ENCODE measurements around the gene MZT2B.
"Not testable (repeated sequence)": the region's sequence is repeated elsewhere in the genome, so short reads cannot be mapped to it uniquely, and the experiment has no call there.

MZT2B gene

DNA sequence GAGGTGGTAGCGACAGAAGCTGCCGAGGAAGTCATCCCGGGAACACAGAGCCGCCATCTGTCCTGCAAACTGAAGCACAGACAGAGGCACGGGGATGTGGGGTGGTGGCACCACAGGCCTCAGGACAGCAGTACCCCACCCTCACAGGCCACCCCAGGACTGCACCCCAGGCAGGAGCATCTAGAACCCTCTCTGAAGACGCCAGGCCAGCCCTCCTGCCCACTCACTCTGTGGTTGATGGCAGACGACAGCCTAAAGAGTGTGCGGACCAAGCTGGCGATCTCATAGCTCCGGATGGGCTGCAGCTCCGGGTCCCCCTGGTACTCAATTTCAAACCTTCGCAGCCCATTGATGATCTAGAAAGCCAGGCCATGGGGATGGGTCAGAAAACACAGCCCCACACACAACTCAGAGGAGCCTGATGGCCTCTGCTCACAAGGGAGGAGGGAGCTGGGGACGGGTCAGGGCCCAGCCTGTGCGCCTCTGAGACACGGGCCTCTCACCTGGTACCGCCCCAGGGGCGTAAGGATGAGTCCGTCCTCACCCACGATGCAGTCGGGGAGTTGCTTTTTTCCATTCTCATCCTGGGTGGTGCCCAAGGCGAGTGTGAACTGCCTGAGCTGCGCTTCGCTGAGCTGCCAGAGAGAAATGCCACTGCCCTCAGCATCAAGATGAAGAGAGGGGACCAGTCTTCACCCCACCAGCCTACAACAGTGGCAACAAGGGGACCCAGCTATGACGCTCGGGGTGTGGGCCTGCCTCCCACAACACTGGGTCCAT lies 29.1 kb upstream of the MZT2B start:
- no peak for DNase-seq (ENCODE audit: low read depth)

DNA sequence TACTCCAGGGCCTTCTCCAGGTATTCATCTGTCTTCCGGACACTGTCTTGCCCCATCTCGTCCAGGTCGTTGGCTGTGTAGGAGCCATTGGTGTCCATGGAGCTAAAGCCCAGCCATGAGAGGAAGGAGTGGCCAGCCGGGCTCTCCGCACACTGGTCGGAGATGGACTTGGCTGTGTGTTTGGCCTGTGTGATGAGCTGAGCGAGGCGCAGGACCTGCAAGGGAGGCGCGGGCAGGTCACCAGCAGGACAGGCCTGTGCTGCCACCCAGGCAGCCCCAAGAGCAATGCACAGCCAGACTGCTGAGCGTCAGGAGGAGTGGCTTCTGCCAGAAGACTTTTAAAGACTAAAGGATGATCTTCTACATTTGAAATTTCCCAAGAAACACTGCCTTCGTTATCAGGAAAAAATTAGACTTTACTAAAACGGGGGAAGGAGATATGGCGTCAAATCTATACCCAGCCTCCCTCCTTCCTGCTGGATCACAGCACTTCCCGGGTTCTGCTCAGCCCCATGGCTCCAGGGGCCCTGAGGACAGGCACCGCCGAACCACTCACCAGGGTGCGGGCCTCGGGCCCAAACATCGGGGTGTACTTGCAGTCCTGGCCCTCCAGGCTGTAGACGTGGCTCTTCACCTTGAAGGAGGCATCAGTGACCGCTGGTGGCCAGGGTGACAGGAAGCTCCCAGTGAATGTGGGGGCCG lies 28.2 kb upstream of the MZT2B start:
- not testable (repeated sequence) for DNase-seq (ENCODE audit: low read depth)

DNA sequence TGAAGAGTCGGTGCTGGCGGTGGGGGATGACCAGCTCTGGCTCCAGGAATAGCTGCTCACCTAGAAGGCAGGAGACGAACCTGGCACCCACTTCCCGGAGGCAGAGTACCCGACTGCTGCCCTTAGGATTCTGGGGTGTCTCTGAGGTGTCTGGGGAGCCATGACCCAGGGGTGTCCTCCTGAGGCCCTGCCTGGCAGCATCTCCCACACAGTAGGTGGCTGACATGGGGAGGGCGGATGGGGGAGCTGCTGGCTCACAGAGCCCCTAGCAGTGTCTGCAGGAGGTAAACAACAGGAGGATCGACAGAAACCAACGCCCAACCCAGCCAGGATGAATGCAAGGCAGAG lies 27.7 kb upstream of the MZT2B start:
- not testable (repeated sequence) for DNase-seq (ENCODE audit: low read depth)

DNA sequence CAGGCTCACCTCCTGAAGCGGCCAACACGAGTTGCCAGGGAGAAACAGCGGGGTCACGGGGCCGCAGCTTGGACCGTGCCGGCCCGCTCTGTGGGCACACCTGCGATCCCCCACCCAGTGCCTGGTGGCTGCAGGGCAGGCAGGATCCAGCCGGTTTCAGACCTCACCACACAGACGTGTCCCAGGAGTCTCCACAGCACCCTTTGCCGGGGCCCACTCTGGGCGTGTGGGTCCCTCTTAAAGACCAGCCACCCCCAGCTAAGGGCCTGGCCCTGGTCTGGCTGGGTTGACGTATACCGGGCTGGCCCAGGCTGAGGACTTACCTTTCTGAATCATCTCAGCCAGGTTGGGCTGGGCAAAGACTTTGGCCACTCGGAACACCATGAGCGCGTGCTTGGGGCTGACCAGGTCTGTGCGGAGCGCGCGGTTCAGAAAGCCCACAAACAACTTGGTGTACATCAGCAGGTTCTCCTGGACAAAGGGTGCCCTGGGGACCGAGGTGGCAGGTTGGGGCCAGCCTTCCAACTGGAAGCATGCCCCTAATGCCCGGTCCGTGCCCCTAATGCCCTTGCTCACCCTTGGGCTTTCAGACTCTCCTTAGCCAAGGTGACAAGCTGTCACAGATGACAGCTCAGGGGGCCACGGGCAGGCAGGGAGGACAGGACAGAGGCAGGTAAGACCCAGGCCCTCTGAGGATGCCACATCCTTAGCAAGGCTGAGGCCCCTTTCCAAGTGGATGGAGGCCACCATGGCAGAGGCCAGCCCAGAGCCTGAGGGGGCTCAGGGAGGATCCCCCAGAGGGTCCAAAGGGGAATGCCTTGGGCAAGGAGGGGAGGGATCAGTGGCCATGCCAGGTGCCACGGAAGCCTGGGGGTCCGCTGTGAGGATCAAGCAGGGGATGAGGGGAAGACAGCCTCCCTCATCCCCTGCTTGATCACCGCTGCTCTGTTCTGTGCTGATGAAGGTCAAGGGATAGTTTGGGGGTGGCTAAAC lies 27.0 kb upstream of the MZT2B start:
- DNase-seq (ENCODE audit: low read depth) = no peak

- DNase-seq (ENCODE audit: low read depth) = not testable (repeated sequence)
Observed at GRCh38 chr2:130155956-130156623, 26.0 kb upstream of the MZT2B start.

DNA sequence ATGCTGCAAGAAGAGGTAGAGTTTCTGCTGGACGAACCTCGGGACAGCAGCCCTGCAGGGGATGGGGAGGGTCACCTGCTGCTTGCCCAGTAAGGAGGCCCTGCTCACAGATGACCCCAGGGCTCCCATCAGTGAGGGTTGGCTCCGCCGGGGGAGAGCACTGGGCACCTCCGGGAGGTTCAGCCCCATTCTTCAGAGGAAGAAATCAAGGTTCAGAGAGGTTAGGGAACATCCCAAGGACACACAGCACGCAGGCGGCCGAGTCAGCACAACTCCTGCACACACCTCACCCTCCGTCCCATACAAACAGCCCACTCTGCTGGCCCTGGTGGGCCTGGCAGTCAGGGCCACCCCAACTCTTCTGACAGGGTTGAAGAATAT lies 25.4 kb upstream of the MZT2B start:
- no peak for DNase-seq (ENCODE audit: low read depth)

GRCh38 chr2:130157354-130157753 lies 24.7 kb upstream of the MZT2B start:
- not testable (repeated sequence) for DNase-seq (ENCODE audit: low read depth)

DNA sequence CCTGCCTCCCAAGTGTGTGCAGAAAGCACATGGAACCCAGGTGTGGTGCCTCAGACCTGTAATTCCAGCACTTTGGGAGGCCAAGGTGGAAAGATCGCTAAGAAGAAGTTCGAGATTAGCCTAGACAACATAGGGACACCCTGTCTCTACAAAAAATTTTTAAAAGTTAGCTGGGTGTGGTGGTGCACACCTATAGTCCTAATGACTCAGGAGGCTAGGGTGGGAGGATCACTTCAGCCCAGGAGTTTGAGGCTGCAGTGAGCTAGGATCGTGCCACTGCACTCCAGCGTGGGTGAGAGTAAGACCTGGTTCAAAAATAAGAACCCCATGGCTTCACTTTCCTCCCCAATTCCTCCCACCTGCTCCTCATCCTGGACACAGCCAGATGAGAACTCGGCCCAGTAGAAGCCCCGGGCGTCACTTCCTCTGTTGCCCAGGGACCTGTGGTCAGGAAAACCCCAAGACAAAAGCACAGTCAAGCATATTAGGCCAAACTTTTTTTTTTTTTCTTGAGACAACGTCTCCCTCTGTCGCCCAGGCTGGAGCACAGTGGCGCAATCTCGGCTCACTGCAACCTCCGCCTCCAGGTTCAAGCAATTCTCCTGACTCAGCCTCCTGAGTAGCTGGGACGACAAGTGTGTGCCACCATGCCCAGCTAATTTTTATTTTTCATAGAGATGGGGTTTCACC lies 24.1 kb upstream of the MZT2B start:
- DNase-seq (ENCODE audit: low read depth) = not testable (repeated sequence)

DNA sequence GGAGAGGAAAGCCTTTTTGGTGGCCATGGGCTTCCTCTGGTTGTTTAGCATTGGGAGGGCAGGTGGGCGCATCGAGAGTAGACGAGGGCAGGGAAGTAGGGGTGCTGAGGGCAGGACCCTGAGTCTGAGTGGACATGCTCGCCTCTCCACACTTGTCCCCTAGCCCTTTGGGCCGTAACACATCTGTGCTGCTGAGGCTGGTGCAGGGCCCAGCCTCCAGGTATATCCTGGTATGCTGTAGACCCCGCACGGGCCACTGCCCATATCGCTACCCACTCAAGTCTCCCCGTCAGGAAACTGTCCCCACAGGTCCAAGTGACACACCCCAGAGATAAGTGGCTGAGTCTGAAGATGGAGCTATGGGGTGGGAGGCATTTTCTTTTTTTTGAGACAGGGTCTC lies 23.4 kb upstream of the MZT2B start:
- DNase-seq (ENCODE audit: low read depth) = no peak

GRCh38 chr2:130159376-130159775 lies 22.7 kb upstream of the MZT2B start:
- not testable (repeated sequence) for DNase-seq (ENCODE audit: low read depth)

DNA sequence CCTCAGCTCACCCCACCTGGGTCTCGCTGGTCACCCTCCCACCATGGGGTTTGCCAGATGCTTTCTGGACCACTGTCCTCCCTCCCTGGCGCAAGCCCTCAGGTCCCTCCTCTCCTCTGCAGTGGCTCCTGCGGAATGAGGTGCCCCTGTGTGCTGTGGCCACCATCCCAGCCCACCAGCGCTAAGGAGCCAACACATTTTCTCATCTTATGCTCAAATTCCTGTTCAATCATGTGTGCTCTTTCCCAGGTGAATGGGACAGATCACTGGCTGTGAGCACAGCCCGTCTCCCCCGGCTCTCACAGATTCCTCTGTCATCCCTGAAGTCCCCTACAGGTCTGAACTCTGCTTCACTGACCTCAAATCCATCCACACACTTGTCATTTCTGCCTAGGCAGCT lies 21.9 kb upstream of the MZT2B start:
- DNase-seq (ENCODE audit: low read depth) = no peak

DNA sequence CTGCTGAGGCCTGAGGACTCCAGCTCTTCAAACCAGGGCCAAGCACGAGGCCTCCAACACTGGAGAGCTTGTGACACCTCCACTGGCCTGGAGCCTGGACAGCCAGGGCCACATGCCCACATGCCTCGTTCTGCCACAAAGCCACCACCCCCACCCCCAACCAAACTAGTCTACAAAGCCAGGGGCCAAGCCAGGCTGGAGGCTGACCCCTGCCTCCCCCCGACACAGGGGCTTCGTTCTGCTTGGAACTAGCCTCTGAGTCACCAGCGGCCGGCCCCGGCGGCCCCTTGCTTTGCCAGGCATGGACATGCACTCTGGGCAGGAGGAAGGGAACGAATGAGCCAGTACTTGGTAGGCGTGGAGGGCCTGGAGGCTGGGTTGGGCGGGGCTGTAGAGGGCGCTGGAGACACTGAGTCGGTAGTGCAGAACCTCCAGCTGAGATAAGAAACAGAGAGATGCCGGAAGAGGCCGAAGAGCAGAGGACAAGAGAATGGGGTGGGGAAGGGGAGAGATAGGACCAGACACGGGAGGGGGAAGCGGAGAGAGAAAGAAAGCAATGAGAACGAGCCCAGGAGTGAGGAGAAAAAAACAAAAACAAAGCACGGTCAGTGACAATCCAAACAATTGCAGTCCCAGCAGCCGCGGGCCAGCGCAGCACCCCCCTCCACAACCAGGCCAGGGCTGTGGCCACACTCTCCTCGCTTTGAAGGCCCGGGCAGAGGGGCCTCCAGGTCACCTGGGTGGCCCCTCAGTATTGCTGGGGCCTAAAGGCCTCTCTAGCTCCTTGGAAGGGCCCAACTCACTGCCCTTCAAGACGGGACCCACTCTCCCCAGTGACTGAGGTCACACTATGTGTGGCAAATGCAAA lies 21.0 kb upstream of the MZT2B start:
- DNase-seq (ENCODE audit: low read depth) = not testable (repeated sequence)

GRCh38 chr2:130162486-130162885 lies 19.6 kb upstream of the MZT2B start:
- not testable (repeated sequence) for DNase-seq (ENCODE audit: low read depth)

DNA sequence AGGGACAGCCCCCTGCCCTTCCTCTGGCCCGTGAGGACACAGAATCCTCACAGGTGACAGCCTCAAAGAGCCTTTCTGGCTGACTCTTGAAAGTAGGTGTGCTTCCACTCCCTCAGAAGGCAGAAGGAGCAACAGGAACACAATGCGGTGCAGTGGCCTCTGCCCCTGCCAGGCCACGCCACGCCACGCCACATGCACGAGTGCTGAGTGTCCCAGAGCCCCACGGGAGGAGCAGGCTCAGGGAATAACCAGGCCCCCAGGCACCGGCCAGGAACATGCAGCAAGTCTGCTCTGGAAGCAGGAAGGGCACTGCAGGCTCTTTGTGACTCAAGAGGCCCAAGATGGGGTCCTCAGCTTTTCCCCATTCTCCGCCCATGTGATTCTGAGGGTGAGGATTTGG lies 19.1 kb upstream of the MZT2B start:
- no peak for DNase-seq (ENCODE audit: low read depth)

DNA sequence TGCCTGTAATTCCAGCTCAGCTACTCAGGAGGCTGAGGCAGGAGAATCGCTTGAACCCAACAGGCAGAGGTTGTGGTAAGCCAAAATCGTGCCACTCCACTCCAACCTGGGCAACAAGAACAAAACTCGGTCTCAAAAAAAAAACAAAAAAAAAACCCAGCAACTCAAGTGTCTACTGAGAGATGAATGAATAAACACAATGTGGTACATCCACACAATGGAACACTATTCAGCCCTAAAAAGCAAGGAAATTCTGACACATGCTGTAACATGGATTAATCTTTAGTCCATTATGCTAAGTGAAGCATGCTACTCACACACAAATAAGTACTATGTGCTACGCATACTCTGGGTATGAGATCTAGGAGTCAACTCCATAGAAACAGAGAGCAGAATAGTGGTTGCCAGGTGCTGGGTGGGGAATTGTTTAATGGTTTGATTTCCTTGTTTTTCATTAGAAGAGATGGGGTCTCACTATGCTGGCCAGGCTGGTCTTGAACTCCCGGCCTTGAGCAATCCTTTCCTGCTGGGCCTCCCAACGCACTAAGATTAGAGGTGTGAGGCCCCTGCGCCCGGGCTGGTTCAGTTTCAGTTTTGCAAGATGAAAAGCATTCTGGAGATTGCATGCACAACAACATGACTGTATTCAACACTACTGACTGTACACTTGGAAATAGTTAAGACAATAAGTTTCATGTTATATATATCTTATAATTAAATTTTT lies 16.6 kb upstream of the MZT2B start:
- no peak for DNase-seq (ENCODE audit: low read depth)

GRCh38 chr2:130166611-130167010 lies 15.5 kb upstream of the MZT2B start:
- not testable (repeated sequence) for DNase-seq (ENCODE audit: low read depth)

DNA sequence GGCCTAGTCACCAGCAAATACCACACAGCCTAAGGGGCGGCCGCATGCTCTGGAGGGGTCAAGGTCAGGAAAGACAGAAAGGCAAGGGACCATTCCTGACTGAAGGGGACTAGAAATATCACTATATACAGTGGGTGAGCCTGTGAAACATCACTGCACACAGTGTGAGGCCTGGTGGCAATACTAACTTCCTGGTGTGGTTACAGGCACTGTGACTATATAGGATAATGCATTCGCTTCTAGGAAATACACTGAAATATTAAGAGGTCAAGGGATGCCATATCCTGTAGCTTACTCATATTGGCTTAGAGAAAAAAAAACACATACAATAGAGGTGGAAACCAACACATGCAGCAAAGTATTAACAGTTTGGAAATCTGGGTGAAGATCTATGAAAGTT lies 12.9 kb upstream of the MZT2B start:
- DNase-seq (ENCODE audit: low read depth) = not testable (repeated sequence)

DNA sequence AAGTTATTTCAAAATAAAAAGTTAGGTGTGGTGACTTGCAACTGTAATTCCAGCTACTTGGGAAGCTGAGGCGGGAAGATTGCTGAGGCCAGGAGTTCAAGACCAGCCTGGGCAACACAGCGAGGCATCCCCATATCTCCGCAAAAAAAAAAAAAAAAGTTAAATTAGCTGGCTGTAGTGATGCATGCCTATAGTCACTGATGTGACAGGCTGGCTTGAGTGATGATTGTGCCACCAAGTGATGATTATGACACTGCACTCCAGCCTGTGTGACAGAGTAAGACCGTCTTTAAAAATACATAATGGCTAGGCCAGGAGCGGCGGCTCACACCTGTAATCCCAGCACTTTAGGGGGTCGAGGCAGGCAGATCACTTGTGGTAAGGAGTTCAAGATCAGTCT lies 12.2 kb upstream of the MZT2B start:
- DNase-seq (ENCODE audit: low read depth) = no peak

DNA sequence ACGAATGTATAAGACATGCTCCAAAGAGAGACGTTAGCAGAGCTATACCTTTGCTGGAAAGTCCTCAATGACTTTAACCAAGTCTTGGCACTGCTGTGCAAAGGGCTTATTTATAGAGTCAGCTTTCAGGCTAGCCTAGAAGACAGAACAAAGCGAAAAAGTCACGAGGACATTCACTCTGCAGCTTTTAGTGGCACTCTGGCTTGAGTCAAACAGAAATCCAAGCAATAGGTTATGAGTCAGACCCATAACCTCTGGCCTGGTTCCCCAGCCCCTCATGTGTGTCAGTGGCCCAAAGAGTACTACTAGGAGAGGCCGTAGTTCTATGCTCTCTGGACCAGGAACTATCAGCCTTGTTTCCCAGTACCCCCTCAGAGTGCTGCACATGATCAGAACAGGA lies 7.2 kb upstream of the MZT2B start:
- DNase-seq (ENCODE audit: low read depth) = not testable (repeated sequence)
